ENCODE results near the gene IL36A. TPM values are rescaled to one million over a fixed set of nuclear protein-coding genes. Genes with fewer than 3 reads are reported as not detected.

The IL36A gene
- polyA plus RNA-seq, 3 donors: not detected

- no peak for DNase-seq
Observed at GRCh38 chr2:113002677-113003076, 2.6 kb upstream of the IL36A start.

GRCh38 chr2:113007250-113007649 is 2.0 kb downstream of the IL36A start:
- no peak for DNase-seq

GRCh38 chr2:113009622-113010021 is 4.4 kb downstream of the IL36A start:
- no peak for DNase-seq

- DNase-seq: no peak
Observed at GRCh38 chr2:113010088-113010487, 4.8 kb downstream of the IL36A start.

GRCh38 chr2:113011108-113011507 is 5.8 kb downstream of the IL36A start:
- DNase-seq: no peak

GRCh38 chr2:113012436-113013335 is 7.4 kb downstream of the IL36A start:
- no peak for DNase-seq

- no peak for DNase-seq
Observed at GRCh38 chr2:113013336-113013661, 8.0 kb downstream of the IL36A start.

- DNase-seq: no peak
Observed at GRCh38 chr2:113014067-113014466, 8.8 kb downstream of the IL36A start.

GRCh38 chr2:113015042-113015441 is 9.8 kb downstream of the IL36A start:
- DNase-seq: no peak

GRCh38 chr2:113015655-113016054 is 10.4 kb downstream of the IL36A start:
- DNase-seq: no peak

GRCh38 chr2:113018509-113018908 is 13.2 kb downstream of the IL36A start:
- no peak for DNase-seq

GRCh38 chr2:113021312-113021711 is 16.1 kb downstream of the IL36A start:
- no peak for DNase-seq

- DNase-seq: no peak
Observed at GRCh38 chr2:113024764-113025163, 19.5 kb downstream of the IL36A start.

GRCh38 chr2:113025737-113026136 is 20.5 kb downstream of the IL36A start:
- no peak for DNase-seq

GRCh38 chr2:113027691-113028090 is 22.4 kb downstream of the IL36A start:
- no peak for DNase-seq

- DNase-seq: no peak
Observed at GRCh38 chr2:113028112-113028511, 22.9 kb downstream of the IL36A start.

- no peak for DNase-seq
Observed at GRCh38 chr2:113032737-113033136, 27.5 kb downstream of the IL36A start.

GRCh38 chr2:113034016-113034415 is 28.8 kb downstream of the IL36A start:
- DNase-seq: no peak

- no peak for DNase-seq
Observed at GRCh38 chr2:113036763-113037162, 31.5 kb downstream of the IL36A start.

GRCh38 chr2:113038291-113038690 is 33.0 kb downstream of the IL36A start:
- DNase-seq: no peak

- no peak for DNase-seq
Observed at GRCh38 chr2:113039158-113039557, 33.9 kb downstream of the IL36A start.

- DNase-seq: no peak
Observed at GRCh38 chr2:113039719-113040118, 34.5 kb downstream of the IL36A start.

- DNase-seq: no peak
Observed at GRCh38 chr2:113041871-113042270, 36.6 kb downstream of the IL36A start.

- no peak for DNase-seq
Observed at GRCh38 chr2:113046465-113046864, 41.2 kb downstream of the IL36A start.

All from renal pelvis (tissue), 4 donors.